ENCODE data around the gene PEX12.
"Not testable (repeated sequence)": the region's sequence is repeated elsewhere in the genome, so short reads cannot be mapped to it uniquely, and the experiment has no call there.

Gene PEX12

DNA sequence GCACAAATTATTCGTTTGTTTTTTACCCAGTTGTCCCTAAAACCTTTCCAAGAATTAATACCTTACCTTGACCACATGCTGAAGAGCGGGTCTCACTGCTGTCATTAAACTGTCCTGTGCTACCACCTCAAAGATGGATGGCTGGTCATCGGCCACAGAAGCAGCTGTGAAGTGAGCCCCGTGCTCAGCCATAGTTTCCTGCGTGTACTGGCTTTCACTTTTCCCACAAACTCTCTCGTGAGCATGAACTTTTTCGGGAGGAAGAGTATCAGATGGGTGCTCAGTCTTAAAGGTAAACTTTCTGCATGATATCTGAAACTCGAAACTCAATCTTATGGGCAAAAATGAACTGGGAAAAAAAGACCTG is 558 bp downstream of the PEX12 start:
- peak; percentile 11 for DNase-seq (ENCODE audit: low read depth)

DNA sequence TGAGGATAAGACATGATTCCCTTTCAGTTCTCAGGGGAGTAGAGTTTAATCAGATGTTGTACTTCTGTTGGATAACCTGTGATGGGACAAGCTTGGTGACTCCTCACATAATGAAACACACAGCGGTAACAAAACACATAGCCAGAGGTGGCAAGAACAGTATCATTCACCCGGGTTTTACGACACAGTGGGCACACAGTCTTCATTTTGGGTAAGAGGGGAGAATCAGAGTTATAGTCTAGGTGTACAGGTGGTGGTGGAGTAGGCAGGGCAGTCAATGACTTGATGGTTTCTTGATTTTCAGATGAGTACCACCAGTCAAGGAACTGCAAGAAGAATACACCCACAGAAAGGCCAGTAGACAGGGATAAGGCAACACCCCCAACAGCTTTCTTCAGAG is 2.6 kb downstream of the PEX12 start:
- no peak for DNase-seq (ENCODE audit: low read depth)

DNA sequence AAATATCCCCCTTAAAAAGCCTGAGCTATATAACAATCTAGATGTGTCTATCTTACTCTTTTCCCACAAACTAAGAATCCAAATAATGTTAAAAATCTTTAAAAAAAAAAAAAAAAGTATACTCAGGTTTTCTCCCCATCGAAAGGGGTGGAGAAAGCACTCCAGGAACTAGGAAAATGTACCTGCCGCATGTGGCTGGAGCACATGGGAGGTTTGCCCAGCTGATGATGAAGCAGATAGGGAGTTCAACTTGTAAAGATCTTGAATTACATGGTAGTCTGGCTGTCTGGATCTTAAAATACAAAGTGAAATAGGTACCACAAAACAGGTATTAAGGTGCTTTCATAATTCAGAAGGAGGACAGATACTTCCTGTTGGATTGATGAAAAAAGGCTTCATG is 9.0 kb downstream of the PEX12 start:
- no peak for DNase-seq (ENCODE audit: low read depth)

DNA sequence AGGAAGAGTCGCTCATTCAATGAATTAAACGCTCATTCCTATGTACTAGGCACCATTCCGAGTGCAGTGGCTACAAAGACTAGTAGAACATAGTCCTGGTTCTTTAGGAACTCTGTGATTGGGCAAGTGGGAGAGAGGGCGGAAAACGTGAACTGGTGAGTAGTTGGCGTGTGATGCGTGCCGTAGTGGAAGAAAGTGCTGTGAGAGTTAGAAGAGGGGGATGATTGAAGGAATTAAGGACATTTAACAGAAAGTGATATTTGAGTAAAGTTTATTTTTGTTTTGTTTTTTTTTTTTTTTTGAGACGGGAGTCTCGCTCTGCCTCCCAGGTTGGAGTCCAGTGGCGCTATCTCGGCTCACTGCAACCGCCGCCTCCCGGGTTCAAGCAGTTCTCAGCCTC is 9.8 kb downstream of the PEX12 start:
- DNase-seq (ENCODE audit: low read depth): no peak

DNA sequence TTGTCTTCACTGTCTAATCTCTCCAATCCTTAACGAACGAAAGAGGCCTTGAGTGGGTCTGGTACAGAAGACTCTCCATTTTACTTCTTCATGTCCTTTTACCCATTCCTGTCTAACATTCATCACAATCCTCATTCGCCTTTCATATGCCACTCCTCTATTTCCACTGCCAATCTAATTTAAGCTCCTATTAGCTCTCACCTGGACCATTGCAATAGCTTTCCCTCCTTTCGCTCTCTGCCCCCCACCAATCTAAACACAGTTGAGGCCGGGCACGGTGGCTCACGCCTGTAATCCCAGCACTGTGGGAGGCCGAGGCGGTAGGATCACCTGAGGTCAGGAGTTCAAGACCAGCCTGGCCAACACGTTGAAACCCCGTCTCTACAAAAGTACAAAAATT is 11.4 kb downstream of the PEX12 start:
- DNase-seq (ENCODE audit: low read depth): no peak

DNA sequence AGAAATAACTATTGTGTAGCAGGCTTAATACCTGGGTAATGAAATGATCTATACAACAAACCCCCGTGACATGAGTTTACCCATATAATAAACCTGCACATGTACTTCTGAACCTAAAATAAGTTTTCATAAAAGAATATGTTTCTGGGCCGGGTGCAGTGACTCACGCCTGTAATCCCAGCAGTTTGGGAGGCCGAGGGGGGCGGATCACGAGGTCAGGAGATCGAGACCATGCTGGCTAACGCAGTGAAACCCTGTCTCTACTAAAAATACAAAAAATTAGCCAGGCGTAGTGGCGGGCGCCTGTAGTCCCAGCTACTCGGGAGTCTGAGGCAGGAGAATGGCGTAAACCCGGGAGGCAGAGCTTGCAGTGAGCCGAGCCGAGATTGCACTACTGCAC is 15.2 kb downstream of the PEX12 start:
- DNase-seq (ENCODE audit: low read depth): not testable (repeated sequence)

DNA sequence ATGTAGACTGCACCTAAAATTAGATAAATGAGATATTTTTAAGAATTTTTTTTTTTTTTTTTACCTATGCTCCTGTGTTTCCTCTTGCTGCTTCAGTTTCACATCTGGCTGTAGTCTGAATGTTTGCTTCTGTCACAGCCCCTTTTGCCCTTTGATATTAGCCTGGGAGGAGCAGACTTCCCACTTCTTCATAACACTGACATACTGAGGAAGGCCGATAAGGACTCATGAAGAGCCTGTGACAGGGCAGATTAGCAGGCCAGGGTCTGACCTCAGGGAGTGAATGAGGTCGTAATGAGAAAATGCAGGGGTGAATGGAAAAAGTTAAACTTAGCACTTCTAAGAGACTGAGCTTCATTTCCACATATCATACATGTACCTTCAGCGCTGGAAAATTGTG is 17.7 kb downstream of the PEX12 start, which contains the start of gene SLFN14:
Gene SLFN14 (minus strand): TSS at position 117 of the 400 bp plus-strand sequence. CDS start 2,757 bp downstream, outside the sequence.
- no peak for DNase-seq (ENCODE audit: low read depth)

DNA sequence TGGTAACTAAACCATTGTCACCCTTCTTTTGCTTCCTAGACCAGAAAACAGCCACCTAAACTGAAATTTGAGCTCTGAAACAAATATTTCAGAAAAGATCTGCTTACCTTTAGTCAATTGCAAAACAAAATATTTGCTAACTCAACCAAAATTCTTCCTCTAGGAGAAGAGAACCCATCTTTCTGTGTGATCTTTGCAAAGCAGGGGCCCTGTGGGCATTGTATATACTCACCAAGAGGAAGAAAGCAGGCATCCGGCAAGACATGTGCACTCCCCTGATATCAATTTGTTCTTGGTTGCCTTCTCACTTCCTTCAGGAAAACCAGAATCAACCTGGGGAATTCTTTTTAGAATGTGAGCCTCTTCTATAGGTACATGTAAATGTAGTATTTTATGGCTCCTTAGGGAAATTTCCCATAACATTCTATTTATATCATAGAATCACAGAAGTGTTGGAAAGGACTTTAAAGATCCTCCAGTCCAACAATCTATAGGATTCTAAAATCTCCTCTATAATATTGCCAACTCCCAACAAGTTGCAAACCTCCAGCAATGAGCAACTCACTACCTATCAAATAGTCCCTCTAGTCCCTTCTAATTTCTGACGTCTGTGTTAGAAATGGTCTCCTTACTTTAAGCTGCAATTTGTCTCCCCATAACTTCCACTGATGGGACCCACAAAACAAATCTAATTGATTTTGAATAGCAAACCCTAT is 18.7 kb downstream of the PEX12 start:
- DNase-seq (ENCODE audit: low read depth): no peak

DNA sequence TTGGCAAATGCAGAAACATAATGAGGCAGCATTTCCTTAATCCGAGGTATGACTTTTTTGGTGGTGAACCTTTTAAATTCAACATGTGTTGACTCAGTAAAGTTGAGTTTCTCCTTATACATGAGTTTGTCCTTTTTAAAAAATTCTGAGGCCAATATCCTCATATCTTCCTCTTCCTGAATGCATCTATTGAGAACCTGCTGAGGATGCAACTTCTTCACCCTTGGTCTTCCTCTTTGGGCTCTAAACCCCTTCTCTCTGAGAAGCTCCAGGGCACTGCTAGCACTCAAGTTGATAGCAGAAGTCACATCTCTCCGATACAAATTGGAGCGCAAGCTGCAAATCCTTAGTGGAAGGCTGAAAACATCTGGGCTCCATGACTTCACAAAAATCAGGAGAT is 21.0 kb downstream of the PEX12 start:
- no peak for DNase-seq (ENCODE audit: low read depth)

DNA sequence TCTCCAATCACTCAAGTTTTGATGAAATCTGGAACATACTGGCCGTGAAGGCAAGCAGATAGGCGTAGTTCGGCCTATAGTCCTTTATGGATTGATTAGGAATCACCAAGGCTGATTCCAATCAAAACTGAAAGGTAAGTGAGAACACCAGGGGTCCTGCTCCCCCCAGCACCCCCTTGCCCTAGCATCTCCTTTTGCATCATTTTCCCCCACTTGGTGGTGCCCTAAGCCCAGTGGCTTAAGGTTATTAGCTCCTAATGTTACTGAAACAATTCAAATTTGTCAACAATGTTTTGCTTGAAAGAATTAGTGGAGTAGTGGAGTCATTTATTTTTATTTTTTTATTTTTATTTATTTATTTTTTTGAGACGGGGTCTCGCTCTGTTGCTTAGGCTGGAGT is 22.7 kb downstream of the PEX12 start:
- no peak for DNase-seq (ENCODE audit: low read depth)

DNA sequence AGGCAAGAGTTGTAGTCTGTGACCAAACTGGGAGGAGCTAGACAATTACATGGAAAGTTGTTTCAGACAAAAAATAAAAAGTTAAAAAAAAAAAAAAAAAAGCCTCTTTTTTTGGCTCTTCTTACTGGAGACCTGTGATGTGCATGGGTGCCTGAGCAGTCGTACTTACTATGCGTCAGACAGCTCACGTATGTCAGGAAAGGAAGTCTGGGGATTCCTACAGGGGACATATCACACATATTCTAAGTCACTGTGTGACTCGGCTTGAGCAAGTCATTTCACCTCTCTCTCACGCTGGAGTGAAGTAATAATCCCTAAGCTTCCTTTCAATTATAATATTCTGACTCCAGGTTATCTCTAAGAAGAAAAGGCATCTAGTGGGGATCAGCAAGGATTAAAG is 23.7 kb downstream of the PEX12 start:
- DNase-seq (ENCODE audit: low read depth): no peak

DNA sequence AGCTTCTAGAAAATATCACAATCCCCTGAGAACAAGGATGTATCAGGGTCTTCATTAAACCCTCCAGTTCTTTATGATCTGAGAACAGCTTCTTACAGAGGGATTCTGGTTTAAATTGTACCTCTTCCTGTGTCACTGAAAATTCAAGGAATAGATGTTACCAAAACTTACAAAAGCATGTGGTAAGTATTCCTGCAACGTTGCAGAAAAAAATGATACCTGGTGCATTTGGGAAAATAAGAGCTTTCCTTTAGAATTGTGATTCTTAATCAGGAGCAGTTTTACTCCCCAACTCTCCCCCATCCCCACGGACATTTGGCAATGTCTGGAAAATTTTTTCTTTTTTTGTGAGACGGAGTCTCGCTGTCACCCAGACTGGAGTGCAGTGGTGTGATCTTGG is 25.1 kb downstream of the PEX12 start:
- no peak for DNase-seq (ENCODE audit: low read depth)

DNA sequence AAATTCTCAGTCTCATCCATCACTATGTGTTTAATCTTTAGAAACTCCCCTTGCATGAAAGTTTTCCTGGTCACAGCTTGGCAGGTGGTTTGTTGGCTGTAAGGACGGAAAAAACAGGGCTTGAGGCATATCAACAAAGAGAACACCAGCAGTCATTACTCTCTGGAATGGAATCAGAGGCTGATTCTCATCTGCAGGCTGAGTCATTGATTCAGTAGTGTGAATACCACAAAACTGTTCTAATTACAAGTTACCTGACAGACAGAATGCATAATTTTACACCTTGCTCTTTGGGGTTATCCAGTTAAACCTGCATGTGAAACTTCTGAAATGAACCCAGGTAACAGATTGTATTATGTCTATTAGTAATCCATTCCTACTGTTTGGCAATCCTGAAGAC is 29.4 kb downstream of the PEX12 start:
- DNase-seq (ENCODE audit: low read depth): no peak

DNA sequence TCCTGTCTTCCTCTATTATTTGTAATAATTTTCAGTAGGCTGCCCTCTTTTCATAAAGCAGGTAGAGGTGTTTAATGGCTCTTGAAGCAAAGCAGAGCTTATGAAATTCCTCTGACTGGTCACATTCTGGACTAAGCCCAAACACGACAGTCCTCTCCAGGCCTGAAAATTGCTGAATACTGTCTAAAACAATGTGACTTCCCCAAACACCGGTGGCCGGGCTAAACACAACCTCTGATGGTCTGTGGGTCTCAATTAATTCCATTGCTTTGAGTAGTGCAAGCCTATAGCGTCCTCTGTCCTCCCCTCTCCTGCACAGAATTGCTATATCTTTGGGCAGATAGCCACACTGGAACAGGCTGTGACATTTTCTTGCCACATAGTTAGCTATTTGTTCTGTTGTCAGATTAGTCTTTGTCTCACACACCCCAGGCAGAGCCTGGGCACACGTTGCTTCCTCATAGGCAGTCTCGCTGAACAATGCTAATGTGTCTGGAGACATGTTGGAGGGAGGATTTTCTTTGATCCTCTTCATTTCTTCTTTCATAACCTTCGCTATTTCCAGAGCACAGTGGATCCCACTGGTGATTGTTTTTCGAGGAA is 30.1 kb downstream of the PEX12 start:
- DNase-seq (ENCODE audit: low read depth): no peak

DNA sequence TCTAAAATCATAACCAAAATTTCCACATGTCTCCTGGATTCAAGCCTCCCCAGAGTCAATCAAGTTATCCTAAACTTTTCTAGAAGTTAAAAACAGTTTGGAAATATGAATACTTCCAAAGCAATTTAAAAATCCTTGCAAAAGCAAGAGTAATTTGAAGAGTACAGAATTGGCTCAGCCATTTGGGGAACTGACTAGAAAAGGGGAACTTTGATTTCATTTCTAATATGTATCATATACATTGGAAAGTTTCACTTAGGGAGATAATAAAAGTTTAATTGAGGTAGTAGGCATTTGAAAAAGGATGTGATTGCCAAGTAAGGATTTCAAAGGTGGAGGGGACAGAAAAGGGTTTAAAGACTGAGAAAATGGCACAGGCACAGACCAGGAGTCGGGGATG is 31.9 kb downstream of the PEX12 start:
- DNase-seq (ENCODE audit: low read depth): no peak

DNA sequence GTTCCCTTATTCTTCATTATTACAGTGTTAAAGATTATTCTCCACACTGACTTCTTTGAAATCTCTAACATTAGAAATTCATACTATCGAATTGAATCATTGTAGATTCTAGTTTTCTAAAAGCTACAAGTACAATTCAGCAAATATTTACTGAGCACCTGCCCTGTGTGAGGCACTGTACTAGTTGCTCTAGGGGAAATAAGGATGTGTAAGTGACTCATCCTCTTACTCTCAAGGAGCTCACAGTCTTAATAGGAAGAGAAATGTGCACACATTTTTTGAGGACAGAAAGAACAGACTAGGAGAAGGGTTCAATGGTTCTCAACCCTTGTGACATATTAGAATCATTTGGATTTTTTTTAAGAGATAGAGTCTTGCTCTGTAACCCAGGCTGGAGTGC is 33.2 kb downstream of the PEX12 start:
- DNase-seq (ENCODE audit: low read depth): no peak

DNA sequence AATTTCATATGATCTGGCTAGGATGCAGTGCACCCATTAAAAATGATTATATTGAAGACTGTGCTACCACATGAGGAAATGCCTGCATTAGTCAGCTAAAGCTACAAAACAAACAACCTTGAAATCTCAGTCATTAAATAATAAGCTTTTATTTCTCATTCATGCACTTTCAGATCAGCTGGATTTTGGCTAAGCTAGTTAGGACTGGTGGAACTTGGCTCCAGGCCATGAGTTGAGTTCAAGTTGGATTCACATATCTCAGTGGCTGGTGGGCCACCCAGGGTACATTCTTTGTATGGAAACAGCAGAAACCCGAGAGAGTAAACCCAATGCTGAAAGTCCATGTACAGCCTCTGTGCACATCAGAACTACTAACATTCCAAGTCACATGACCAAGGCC is 34.5 kb downstream of the PEX12 start:
- DNase-seq (ENCODE audit: low read depth): no peak

DNA sequence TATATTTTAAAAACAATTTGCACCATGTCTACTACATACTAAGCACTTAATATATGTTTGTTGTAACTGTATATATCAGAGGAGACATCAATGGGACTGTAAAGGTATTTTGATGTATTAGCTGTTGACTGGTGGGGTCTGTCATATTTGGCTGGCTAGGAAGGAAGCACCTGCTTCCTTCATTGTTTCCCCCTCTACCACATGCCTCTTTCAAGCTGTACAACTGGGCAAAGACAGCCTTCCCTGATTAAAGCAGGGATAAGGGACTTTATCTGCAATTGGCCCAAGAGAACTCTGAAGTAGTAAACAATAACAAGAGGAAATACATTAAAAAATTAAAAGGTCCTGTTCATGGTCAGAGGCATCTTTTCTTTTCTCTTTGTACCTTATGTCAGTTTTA is 35.4 kb downstream of the PEX12 start:
- DNase-seq (ENCODE audit: low read depth): no peak

DNA sequence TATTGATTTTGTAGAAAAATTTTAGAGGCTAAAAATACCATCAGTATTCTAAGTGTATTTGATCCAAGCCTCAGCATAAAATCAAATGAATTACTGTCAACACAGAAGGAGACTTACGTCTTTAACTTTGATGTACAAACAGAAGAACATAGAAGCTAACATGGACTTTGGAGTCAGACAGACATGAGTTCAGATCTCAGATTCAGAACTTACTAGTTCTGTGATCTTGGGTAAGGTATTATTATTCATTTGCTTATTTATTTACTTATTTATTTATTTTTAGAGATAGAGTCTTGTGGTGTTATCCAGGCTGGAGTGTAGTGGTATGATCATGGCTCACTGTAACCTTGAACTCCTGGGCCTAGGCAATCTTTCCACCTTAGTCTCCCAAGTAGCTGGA is 36.9 kb downstream of the PEX12 start:
- no peak for DNase-seq (ENCODE audit: low read depth)

DNA sequence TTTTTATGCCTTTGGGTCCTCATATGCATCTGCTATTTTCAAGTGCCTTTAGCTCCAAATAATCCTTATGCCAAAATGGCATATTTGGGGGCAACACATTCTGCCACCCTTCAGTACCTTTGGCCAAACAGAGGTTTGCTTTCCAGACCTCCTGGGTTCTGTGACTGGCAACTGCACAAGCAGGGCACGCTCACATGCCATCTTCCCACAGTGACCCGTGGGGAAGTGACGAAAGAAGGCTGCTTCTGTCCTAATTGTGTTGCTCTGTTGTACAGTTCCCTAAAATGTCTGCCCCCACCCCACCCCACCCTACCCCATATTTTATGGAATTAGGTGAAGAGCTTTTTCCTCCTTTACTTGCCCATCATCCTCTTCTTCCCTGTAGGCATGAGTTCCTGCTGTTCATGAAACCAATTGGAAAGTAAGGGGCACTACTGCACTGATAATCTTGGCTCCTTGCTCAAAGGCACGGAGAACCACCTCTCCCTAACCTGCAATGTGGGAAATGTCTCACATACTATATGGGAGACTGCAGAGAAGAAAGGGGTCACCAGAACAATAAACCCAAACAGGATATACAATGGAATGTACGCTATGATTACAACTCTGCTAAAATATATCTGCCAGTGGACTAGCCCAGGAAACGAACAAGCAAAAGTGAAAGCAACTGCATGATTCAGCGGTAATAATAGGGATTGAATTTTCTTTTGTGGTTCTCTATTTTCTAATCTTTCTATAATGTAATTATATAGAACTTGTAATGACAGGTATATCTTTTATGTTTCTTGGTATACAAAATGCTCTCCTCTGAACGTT is 37.6 kb downstream of the PEX12 start:
- no peak for DNase-seq (ENCODE audit: low read depth)

DNA sequence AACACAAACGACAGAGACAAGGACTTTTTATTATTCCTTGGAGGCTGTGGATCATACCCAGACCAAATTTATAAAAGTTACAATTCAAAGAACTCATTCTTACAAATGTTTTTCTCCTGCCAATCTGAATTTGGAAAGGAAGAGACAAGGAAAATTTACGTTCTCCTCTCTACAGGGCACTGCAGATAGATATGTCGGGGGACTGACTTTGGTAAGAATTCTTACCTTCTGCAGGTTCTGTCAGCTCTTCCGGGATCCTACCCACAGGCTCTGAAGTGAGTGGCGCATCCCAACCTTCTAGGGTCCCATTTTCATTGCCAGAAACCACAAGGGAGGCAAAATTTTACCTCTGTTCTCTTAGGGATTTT is 38.7 kb downstream of the PEX12 start:
- DNase-seq (ENCODE audit: low read depth): no peak

DNA sequence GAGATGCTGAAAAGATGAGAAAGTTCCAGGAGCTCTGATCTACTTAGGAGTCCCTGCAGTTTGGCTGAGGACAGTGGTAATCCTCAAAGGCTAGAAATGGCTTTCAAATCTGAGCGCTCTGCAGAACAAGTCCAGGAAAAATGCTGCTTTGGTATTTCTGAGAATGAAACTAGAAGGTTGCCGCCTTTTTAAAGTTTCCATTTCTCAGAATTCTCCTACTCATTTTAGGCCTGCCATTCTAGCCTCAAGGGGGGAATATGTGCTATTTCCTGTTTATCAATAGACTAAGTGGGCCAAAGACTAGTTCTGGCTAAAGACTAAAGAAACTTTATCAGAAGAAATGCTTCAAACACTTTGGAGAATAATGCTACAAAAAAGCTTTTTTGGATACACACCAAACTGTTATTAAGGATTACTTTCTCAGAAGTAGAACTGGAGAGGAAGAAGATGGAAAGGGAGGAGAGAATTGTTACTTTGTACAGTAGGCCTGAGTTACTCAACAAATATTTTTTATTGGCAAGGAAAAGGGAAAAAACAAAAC is 40.7 kb downstream of the PEX12 start, which contains the start of gene SLFN12L:
Gene SLFN12L (minus strand): TSS at position 78 of the 541 bp plus-strand sequence. CDS start 15,314 bp downstream, outside the sequence.
- DNase-seq (ENCODE audit: low read depth): no peak

DNA sequence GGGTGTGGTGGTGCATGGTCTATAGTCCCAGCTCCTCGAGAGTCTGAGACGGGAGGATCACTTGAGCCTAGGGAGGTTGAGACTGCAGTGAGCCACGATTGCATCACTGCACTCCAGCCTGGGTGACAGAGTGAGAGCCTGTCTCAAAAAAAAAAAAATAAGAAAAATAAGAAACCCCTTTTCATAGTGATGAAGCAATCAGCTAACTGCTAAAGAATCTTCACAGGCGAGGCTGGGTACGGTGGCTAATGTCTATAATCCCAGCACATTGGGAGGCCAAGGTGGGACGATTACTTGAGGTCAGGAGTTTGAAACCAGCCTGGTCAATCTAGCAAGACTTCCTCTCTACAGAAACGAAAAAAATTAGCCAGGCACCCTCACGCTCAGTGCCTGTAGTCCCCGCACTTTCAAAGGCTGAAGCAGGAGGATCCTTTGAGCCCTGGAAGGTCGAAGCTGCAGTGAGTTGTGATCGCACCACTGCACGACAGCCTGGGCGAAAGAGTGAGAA is 41.7 kb downstream of the PEX12 start:
- no peak for DNase-seq (ENCODE audit: low read depth)

Data from GM04503 (cell line).